Fibroblast of pulmonary artery (primary cell): ENCODE data around the gene OR2AG1.

Experiments
- DNase-seq: peaks from one replicate; pipeline ENCODE4 v3.0.0-alpha.2; 2010; ENCODE audit warnings: low read depth
- H3K4me3 ChIP-seq: replicated peaks from 2 replicates; pipeline ENCODE4 v1.5.1; 2011; ENCODE audit warnings: low read depth, mild to moderate bottlenecking, control low read depth, low read length, moderate library complexity
- CTCF ChIP-seq: IDR thresholded peaks from 2 replicates; pipeline ENCODE4 v1.5.1; 2011; ENCODE audit warnings: mild to moderate bottlenecking, control low read depth, low read length, inconsistent platforms; ENCODE audit errors: missing control alignments

OR2AG1 gene

GRCh38 chr11:6755303-6755952, 27.4 kb upstream of the OR2AG1 start:
- DNase-seq: peak; percentile 63
- H3K4me3 ChIP-seq: no peak overlapping the region
- peak; percentile 96 for TF ChIP-seq CTCF

- no peak for DNase-seq
- no peak for TF ChIP-seq CTCF
Measured at GRCh38 chr11:6755953-6756347, 26.9 kb upstream of the OR2AG1 start.

GRCh38 chr11:6757373-6757967, 25.4 kb upstream of the OR2AG1 start:
- peak; percentile 80 for DNase-seq
- no peak overlapping the region for H3K4me3 ChIP-seq
- peak; percentile 81 for TF ChIP-seq CTCF

More at GRCh38 chr11:6755953-6756347, 26.9 kb upstream of the OR2AG1 start:
- no peak overlapping the region for H3K4me3 ChIP-seq

GRCh38 chr11:6771926-6772893, 10.6 kb upstream of the OR2AG1 start, which contains the start of gene OR2AG2:
Gene OR2AG2 (minus strand): TSS chr11:6771976. CDS start chr11:6768957, 3,019 bp downstream.
- no peak for TF ChIP-seq CTCF
- no peak for DNase-seq
- no peak within 1 kb of the TSS for H3K4me3 ChIP-seq

GRCh38 chr11:6778518-6778917, 4.3 kb upstream of the OR2AG1 start:
- TF ChIP-seq CTCF: no peak
- H3K4me3 ChIP-seq: no peak overlapping the region
- no peak for DNase-seq

- H3K4me3 ChIP-seq: no peak overlapping the region
- TF ChIP-seq CTCF: no peak
- no peak for DNase-seq
Measured at GRCh38 chr11:6780829-6781228, 2.0 kb upstream of the OR2AG1 start.
